HG03439 (cell line): ENCODE measurements around the gene SIK2.
"Not testable (repeated sequence)": the region's sequence is repeated elsewhere in the genome, so short reads cannot be mapped to it uniquely, and the experiment has no call there.

ENCODE experiments used
- ATAC-seq: cut with Tn5 transposase; IDR thresholded peaks from one replicate; pipeline ENCODE4 v1.9.1; 2021; ENCODE audit warnings: mild to moderate bottlenecking, moderate library complexity; ENCODE audit not compliant: unreplicated experiment

The SIK2 gene

GRCh38 chr11:111696556-111696955 lies 94.3 kb downstream of the SIK2 start:
- ATAC-seq: no peak

DNA sequence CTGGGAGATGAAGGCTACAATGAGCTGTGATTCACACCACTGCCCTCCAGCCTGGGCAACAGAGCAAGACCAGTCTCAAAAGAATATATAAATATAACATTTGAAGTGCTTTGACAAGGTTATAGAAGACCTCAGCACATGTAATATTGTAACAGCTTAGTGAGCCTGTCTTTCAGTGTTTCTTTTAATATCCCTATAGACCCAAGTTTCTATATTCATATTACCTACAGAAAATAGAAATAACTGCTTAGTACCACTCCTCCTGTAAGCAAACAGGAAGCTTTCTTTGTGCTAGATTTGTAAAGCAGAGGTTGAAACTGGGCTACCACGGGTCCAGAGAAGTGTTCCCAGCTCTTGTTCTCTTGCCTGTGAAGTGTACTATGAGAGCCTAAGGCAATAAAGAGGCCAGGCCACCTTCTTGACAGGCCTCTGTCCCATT lies 95.7 kb downstream of the SIK2 start:
- no peak for ATAC-seq

- no peak for ATAC-seq
These were observed 96.8 kb downstream of the SIK2 start for GRCh38 chr11:111698852-111699559.

GRCh38 chr11:111699579-111700156 lies 97.4 kb downstream of the SIK2 start:
- ATAC-seq: no peak

DNA sequence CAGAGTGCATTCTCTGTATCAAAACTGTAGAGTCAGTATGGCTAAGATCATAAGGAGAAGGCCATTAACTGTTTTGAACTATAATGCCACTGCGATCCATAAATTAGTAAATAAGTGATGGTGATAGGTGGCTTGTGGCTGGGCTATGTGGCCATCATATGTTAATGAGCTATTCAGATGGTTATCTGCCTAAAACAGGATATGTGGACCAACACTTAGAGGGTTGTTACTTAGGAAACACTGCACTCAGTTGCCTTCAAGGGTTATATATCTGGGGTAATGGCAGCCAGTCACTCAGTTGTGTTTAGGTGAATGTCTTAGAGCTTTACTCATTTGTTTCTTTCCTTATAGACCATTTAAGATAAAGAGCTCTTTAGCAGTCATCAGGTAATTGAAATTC lies 97.9 kb downstream of the SIK2 start:
- ATAC-seq: no peak

DNA sequence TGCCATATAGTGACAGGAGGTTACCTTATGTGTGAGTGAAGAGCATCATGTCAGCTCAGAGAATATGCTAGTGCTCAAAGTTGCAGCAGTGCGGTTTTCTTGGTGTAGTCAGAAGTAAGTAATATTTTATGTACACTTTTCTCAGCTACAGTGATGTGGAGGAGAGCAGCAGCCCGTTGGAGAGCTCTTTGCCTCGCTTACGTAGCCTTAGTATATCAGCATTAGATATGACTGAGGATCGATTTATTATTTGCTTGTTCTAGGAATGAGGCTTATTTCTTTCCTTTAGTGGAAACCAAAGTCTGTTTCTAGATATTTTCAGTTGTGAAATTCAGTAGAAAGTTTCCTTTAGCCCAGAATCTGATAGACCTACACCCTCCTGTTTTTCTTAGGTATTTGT lies 100.4 kb downstream of the SIK2 start:
- no peak for ATAC-seq

GRCh38 chr11:111703576-111703975 lies 101.3 kb downstream of the SIK2 start:
- no peak for ATAC-seq

DNA sequence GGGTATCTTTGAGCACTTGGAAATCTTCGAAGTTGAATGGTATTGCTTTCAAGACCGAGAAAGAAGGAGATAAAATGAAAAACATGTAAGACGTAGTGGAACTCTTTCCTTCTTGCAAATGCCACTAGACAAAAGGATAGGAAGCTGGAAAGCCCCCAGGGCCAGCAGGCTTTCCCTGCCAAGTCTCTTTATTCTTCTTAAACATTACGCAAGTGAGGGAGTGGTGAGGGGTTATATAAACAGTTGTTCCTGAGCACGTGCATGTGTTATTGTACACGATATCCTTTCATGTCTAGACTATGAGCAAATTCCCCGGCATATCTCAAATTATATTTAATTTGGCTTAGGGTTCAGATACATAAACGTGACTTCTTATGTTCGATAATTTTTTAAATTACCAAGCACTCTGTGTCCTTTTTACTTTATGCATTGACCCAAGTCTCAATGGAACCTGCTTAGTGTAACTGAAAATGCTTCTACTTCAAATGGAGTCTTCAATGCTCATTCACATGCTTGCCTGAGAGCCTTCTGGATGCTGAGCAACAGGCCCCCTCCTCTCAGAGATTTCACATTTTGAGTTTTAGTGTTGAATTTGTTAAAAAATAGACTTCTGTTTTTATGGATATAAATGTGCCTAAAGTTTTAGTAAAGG lies 104.9 kb downstream of the SIK2 start:
- no peak for ATAC-seq

DNA sequence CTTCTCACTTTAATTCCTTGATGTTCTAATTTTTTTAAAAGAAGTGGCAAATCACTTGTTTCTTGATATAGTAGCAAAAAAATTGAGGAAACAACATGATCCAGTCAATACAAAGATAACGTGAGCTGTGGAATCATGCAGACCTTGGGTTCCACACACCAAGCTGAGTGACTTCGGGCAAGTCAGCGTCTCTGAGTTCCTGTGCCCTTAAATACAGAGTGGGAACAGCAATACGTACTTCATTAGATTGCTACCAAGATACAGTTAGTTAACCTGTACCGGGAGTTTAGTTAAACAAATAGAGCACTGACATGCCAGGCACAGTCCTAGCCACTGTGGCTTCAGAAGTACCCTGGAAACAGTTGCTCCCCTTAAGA lies 105.4 kb downstream of the SIK2 start:
- ATAC-seq: no peak

DNA sequence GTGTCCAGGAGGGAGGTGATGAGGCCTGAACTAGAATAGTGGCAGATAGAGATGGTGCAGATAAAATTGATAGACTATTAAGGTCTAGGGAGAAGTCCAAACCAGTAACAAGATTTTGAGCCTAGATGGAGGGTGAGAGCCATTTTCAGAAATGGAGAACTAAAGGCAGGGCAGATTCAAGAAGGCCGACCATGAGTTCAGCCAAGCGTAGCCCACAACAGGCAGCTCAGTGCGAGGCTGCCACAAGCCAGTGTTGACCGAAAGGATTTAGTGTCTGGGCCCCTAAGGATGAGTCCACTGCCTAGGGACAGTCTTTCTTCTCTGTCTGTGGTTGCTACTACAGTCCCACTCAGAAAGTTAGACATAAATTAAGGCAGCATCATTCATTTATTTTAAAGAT lies 112.3 kb downstream of the SIK2 start:
- no peak for ATAC-seq

GRCh38 chr11:111715142-111715816 lies 113.0 kb downstream of the SIK2 start:
- ATAC-seq: no peak

DNA sequence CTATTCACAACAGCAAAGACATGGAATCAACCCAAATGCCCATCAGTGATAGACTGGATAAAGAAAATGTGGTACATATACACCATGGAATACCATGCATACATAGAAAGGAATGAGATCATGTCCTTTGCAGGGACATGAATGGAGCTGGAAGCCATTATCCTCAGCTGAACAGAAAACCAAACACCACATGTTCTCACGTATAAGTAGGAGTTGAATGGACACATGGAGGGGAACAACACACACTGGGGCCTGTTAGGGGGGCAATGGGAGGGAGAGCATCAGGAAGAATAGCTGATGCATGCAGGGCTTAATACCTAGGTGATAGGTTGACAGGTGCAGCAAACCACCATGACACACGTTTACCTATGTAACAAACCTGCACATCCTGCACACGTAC lies 115.4 kb downstream of the SIK2 start:
- not testable (repeated sequence) for ATAC-seq

DNA sequence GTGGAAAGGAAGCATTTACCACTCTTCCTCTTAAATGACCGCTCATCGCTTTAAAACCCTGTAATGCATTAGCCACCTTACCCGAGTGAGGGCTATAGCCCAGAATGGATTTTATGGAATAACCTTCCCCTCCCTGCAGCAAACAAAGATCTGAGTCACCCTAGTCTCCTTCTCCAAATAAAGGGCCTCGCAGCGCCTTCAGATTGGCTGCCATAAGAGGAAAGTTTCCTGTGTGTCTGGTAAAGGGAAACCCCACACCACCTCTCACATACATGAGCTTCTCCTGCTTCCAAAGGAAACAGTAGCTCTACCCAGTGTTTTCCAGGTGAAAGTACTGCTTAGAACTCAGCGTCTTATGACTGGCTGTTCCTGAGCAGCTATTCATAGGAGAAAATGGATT lies 116.2 kb downstream of the SIK2 start:
- no peak for ATAC-seq

GRCh38 chr11:111718859-111719258 lies 116.6 kb downstream of the SIK2 start:
- no peak for ATAC-seq

DNA sequence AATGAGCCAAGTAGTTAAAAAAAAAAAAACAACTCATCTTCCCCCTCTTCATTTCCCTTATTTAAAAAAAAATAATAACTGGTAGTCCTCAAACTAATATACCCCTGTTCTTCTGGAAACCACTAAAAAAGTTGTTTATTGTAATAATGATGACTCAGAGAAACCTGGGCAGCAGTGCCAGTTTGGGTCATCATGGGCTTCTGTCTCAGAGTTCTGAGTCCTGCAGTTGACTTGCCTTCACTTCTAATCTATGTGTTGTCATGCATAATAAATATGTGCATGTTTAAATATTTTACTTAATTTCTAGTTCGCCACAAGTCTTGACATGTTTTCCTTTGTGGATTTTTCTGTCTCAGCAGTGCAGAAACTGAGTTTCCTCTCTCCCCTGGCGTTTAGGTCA lies 117.1 kb downstream of the SIK2 start:
- ATAC-seq: no peak

DNA sequence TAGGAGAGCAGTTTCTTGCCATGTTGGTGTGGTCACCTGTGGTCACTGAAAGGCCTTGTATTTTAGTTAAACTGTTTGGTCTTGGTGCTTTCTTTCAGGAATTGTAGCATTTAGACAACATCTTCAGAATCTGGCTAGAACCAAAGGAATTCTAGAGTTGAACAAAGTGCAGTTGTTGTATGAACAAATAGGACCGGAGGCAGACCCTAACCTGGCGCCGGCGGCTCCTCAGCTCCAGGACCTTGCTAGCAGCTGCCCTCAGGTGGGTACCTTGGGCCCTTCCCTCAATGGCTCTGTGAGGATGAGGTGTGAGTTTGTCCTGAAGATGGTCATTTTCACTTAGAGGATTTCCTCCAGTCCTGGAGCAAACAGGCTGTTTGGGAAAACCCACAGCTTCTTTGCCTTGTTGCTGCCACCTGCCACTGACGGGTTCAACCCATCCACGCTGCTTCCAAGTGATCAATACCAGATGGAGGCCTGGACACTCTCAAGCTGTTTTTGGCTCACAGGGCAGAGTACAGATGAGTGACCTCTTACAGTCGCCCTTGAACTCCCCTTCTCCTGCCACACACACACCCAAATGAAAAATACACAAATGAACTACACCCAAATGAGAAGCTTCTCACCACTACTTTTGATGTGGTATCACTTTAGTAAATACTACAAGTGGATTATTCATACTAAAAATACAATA lies 118.7 kb downstream of the SIK2 start:
- ATAC-seq: no peak

DNA sequence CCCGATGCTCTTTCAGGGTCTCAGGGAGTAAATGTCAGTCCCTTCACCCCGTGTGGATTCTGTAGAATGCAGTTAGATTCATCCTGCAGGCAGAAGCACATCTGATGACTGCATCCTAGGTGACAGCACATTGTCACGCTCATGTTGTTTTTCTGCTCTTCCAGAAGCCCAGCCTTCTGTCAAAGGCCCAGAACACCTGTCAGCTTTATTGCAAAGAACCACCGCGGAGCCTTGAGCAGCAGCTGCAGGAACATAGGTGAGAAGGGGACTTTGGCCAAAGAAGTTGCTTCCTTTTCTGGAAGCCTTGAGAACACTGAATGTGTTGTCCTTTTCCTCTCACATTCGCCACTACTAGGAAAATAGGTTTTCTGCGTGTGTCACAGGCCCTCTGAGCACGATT lies 120.3 kb downstream of the SIK2 start:
- ATAC-seq: no peak

DNA sequence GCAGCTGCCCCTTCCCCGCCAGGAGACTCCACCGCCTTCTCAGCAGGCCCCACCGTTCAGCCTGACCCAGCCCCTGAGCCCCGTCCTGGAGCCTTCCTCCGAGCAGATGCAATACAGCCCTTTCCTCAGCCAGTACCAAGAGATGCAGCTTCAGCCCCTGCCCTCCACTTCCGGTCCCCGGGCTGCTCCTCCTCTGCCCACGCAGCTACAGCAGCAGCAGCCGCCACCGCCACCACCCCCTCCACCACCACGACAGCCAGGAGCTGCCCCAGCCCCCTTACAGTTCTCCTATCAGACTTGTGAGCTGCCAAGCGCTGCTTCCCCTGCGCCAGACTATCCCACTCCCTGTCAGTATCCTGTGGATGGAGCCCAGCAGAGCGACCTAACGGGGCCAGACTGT lies 121.3 kb downstream of the SIK2 start:
- no peak for ATAC-seq

GRCh38 chr11:111724615-111725129 lies 122.4 kb downstream of the SIK2 start:
- ATAC-seq: no peak

DNA sequence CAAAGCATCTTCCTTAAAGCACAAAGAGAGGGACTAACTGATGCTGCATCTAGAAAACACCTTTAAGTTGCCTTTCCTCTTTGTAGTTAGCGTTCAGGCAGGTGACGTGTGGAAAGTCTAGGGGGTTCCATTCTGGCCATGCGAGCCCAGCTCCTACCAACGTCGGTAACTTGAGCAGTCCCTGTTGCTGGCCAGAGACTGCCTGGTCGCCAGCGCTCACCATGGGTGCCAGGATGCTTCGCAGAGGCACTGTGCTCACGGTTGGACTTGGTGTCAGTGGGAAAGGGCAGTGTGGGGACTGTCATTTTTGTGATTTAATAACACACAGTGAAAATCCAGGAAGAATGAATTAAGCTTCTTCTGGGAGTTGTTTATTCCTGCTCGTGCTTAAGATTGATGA lies 123.4 kb downstream of the SIK2 start:
- ATAC-seq: no peak

DNA sequence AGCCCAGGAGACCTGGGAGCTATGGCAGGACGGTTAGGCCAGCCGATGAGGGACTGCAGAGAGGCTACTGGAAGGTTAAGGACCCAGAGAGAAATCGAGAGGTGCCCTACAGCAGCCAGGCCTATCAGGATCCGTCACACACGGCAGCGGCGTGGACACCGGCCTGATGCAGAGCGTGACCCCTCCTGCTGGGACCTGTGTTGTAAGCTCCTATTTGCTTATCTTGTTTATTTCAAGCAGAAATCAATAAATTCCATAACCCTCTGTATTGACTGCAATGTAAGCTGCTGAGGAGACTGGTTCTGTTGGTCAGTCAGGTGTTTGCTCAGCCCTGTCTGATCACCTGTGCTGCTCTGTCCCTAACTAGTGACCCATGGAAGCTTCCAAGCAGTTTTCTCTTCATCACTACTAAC lies 124.1 kb downstream of the SIK2 start:
- ATAC-seq: no peak
